Measurements from ENCODE around the gene CPXCR1.
"Not testable (repeated sequence)": the region's sequence is repeated elsewhere in the genome, so short reads cannot be mapped to it uniquely, and the experiment has no call there.

The CPXCR1 gene

DNA sequence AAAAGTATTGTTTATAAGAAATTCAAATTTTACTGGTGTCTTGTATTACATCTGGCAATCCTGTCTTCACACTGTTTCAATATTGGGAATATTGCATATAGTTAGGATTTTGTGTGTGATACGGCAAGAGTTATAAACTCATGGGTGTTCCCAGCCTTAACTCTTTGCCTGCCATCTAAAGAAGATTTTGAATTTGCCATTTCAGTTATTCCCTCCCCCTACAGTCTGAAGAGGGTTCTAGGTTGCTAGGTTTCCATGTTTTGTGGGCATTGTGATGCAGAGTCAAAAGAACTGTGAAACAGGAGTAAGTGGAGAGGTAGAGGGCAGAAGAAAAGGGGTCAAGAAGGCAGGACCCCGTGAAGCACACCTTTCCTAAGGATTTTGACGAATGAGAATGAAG, at the start of gene CPXCR1:
Gene CPXCR1, plus strand, starts transcription at position 301 of the 400 bp plus-strand sequence. CDS start 6,190 bp downstream, outside the sequence.
- DNase-seq (ENCODE audit: low read depth): no peak

DNA sequence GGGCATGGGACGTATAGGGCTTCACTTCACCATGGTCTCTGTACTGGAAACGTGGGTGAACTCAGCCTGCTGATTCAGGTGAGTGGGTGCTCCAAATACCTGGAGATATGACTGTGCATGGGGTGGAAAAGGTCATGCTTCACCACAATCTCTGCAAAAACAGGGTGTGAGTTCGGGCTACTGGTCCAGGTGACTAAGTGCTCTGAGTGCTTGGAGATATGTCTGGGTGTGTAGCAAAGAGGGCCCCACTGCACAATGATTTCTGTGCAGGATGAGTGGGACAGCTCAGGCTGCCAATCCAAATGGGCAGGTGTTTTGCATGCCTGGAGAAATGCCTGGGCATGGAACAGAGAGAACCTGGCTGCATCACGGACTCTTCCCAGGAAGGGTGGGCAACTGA, 11.2 kb upstream of the CPXCR1 start:
- DNase-seq (ENCODE audit: low read depth): no peak

DNA sequence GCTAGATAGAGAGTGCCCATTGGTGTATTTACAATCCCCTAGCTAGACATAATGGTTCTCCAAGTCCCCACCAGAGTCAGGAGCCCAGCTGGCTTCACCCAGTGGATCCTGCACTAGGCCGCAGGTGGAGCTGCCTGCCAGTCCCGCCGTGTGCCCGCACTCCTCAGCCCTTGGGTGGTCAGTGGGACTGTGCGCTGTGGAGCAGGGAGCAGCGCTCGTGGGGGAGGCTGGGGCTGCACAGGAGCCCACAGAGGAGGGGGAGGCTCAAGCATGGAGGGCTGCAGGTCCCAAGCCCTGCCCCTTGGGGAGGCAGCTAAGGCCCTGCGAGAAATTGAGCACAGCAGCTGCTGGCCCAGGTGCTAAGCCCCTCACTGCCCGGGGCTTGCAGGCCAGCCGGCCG, 810 bp upstream of the CPXCR1 start:
- not testable (repeated sequence) for DNase-seq (ENCODE audit: low read depth)

DNA sequence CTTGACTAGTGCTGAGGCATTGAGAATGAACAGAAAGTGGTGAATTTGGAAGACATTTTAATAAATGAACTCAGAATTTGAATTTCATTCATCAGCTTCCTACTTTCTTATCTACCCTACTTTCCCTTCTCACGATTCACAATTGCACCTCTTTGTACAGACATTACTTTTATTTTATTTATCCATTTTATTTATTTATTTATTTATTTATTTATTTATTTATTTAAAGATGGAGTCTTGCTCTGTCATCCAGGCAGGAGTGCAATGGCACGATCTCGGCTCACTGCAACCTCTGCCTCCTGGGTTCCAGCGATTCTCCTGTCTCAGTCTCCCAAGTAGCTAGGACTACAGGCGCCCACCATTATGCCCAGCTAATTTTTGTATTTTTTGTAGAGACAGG, 5.3 kb downstream of the CPXCR1 start:
- not testable (repeated sequence) for DNase-seq (ENCODE audit: low read depth)

DNA sequence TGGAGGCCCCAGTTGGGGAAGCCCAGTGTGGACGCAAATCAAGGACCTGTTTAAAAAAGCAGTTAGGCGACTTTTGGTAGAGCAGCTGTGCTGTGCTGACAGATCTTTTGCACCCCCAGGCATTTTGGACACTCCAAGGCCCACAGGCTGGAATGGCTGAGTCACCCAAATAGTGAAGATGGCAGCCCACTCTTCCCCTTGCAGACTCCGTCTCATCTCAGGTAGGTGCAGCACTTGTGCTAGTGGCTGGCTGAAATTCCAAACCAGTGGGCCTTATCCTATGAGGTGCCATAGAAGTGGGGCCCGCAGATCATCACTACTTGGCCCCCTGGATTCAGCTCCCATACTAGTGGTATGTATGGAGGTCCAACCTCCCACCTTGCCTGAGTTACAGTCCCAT, 42.8 kb downstream of the CPXCR1 start:
- DNase-seq (ENCODE audit: low read depth): no peak

Data from activated T-cell treated with anti-CD3 and anti-CD28 coated beads for 48 hours (primary cell).